ENCODE measurements around the gene ZNF697. TPM values are rescaled to one million over a fixed set of nuclear protein-coding genes. Genes with fewer than 3 reads are reported as not detected.
"Not testable (repeated sequence)": the region's sequence is repeated elsewhere in the genome, so short reads cannot be mapped to it uniquely, and the experiment has no call there.

Gene ZNF697
- total RNA-seq, 1 experiment from 2014 or later = 17.4 TPM

DNA sequence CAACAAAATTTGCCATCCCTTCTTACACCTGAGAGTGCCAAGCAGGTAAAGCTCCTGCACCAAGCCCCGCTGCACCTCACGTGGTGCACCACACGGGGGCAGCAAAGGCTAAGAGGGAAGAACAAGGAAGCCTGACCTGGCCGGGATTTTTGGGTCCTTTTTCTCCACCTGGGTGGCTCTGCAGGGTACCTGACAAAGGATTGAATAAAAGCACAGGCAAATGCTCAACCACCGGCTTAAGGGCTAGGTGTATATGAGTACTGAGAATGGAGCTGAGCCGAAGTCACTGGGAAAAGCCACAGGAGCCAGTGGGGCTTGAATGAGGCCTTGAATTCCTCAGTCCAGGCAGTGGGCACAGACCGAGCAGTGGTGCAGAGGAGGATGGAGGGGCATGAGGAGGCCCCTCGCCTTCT lies 36.4 kb downstream of the ZNF697 start:
- Histone ChIP-seq H3K18ac (ENCODE audit: insufficient read length, low read depth, low read length) (no peak overlapping the region), H3K4me1 (ENCODE audit: insufficient read depth, low read length) (no peaks in the 10 kb centered on the region), H3K9ac (ENCODE audit: extremely low read depth, insufficient read length, low read length) (no peak overlapping the region), H2BK5ac (ENCODE audit: insufficient read length, low read length) (no peak overlapping the region), H2BK120ac (ENCODE audit: low read depth, low read length, poor library complexity, severe bottlenecking) (no peak overlapping the region), H2AFZ (ENCODE audit: low read length) (no peak overlapping the region), H2BK20ac (ENCODE audit: low read depth, low read length, poor library complexity, severe bottlenecking) (no peak overlapping the region), H2BK12ac (ENCODE audit: insufficient read length, low read depth, low read length) (no peak overlapping the region), H3K4me2 (ENCODE audit: insufficient read depth, insufficient read length, low read length) (peak overlapping the region; percentile 20), H3K27me3 (ENCODE audit: insufficient read depth, low read length) (no peaks in the 10 kb centered on the region), H3K23ac (ENCODE audit: insufficient read length, low read depth, low read length) (no peak overlapping the region), H3K23me2 (ENCODE audit: insufficient read length, low read depth, low read length, poor library complexity, severe bottlenecking) (no peaks in the 10 kb centered on the region), H2BK15ac (ENCODE audit: low read depth, low read length) (no peak overlapping the region), H3K27ac (ENCODE audit: insufficient read length, low read depth, low read length) (no peak overlapping the region), H3K4ac (ENCODE audit: low read depth, low read length) (no peak overlapping the region), H3K9me3 (ENCODE audit: control insufficient read depth, low read depth, low read length) (no peaks in the 10 kb centered on the region), H4K20me1 (ENCODE audit: control insufficient read depth, insufficient read depth, insufficient read length) (no peaks in the 10 kb centered on the region), H3K56ac (ENCODE audit: insufficient read length, low read depth, low read length) (no peak overlapping the region), H2AK5ac (ENCODE audit: insufficient read length, low read length) (no peak overlapping the region), H3K79me1 (ENCODE audit: insufficient read depth, low read depth, low read length, poor library complexity, severe bottlenecking) (no peaks in the 10 kb centered on the region), H4K5ac (ENCODE audit: insufficient read length, low read depth, low read length) (no peak overlapping the region), H3K14ac (ENCODE audit: insufficient read depth, low read length) (no peak overlapping the region), H3T11ph (ENCODE audit: low read length) (no peak overlapping the region), H4K91ac (ENCODE audit: insufficient read length, low read depth, low read length) (no peak overlapping the region), H4K8ac (replicated peaks; ENCODE audit: insufficient read length, low read depth, low read length) (no peak overlapping the region), H3K79me2 (ENCODE audit: insufficient read depth, low read length) (no peaks in the 10 kb centered on the region)
- peak overlapping the region in 1 of 2 experiments; percentile 24; a peak in 2 of 5 replicates for H3K4me3 Mint-ChIP-seq
- DNase-seq = peak; percentile 92
- H3K27ac Mint-ChIP-seq = no peak overlapping the region; a peak in 2 of 7 replicates
- H3K27me3 Mint-ChIP-seq (ENCODE audit: low read depth) = peaks cover 6% of the 10 kb centered on the region; the same call in 1 of the 2 replicates
- TF ChIP-seq, protein P1, sequence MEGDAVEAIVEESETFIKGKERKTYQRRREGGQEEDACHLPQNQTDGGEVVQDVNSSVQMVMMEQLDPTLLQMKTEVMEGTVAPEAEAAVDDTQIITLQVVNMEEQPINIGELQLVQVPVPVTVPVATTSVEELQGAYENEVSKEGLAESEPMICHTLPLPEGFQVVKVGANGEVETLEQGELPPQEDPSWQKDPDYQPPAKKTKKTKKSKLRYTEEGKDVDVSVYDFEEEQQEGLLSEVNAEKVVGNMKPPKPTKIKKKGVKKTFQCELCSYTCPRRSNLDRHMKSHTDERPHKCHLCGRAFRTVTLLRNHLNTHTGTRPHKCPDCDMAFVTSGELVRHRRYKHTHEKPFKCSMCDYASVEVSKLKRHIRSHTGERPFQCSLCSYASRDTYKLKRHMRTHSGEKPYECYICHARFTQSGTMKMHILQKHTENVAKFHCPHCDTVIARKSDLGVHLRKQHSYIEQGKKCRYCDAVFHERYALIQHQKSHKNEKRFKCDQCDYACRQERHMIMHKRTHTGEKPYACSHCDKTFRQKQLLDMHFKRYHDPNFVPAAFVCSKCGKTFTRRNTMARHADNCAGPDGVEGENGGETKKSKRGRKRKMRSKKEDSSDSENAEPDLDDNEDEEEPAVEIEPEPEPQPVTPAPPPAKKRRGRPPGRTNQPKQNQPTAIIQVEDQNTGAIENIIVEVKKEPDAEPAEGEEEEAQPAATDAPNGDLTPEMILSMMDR (conservative IDR thresholded peaks at IDR 0.05) = peak; percentile 98
- no CpG with 5 or more reads among the region's 8 CpGs for WGBS (ENCODE audit: extremely low coverage, insufficient read length, low lambda C conversion rate)
- H3K4me1 Mint-ChIP-seq = peaks cover 10 to 14% of the 10 kb centered on the region in 2 experiments
- no peaks in the 10 kb centered on the region for H3K9me3 Mint-ChIP-seq
- H3K36me3 Mint-ChIP-seq (ENCODE audit: insufficient read depth in 1 of 3, low read depth in 3 of 3) = no peaks in the 10 kb centered on the region

DNA sequence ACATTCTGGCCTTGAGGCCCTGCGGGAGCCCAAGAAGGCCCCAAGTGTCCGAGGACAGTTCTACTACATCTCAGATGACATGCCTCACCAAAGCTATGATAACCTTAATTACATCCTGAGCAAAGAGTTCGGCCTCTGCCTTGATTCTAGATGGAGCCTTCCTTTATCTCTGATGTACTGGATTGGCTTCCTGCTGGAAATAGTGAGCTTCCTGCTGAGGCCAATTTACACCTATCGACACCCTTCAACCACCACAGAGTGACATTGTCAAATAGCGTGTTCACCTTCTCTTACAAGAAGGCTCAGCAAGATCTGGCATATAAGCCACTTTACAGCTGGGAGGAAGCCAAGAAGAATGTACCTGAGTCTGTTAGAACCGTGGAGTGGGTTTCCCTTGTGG lies 39.2 kb downstream of the ZNF697 start:
- H3K4ac ChIP-seq (ENCODE audit: low read depth, low read length); H3K23ac ChIP-seq (ENCODE audit: insufficient read length, low read depth, low read length); H3K9me3 Mint-ChIP-seq; H3K4me3 Mint-ChIP-seq; H3K27me3 ChIP-seq (ENCODE audit: insufficient read depth, low read length); H2BK5ac ChIP-seq (ENCODE audit: insufficient read length, low read length); H2AK5ac ChIP-seq (ENCODE audit: insufficient read length, low read length); H3K27me3 Mint-ChIP-seq (ENCODE audit: low read depth); H4K8ac ChIP-seq (replicated peaks; ENCODE audit: insufficient read length, low read depth, low read length); H4K5ac ChIP-seq (ENCODE audit: insufficient read length, low read depth, low read length); DNase-seq; H3K9ac ChIP-seq (ENCODE audit: extremely low read depth, insufficient read length, low read length); H2BK120ac ChIP-seq (ENCODE audit: low read depth, low read length, poor library complexity, severe bottlenecking); H2BK12ac ChIP-seq (ENCODE audit: insufficient read length, low read depth, low read length); H3K79me1 ChIP-seq (ENCODE audit: insufficient read depth, low read depth, low read length, poor library complexity, severe bottlenecking); H3K14ac ChIP-seq (ENCODE audit: insufficient read depth, low read length); H2AFZ ChIP-seq (ENCODE audit: low read length); H3K4me2 ChIP-seq (ENCODE audit: insufficient read depth, insufficient read length, low read length); H3K18ac ChIP-seq (ENCODE audit: insufficient read length, low read depth, low read length); H3K23me2 ChIP-seq (ENCODE audit: insufficient read length, low read depth, low read length, poor library complexity, severe bottlenecking); H4K91ac ChIP-seq (ENCODE audit: insufficient read length, low read depth, low read length); H3K56ac ChIP-seq (ENCODE audit: insufficient read length, low read depth, low read length); H2BK20ac ChIP-seq (ENCODE audit: low read depth, low read length, poor library complexity, severe bottlenecking); H3K36me3 Mint-ChIP-seq (ENCODE audit: insufficient read depth in 1 of 3, low read depth in 3 of 3); H3K79me2 ChIP-seq (ENCODE audit: insufficient read depth, low read length); H3K27ac ChIP-seq (ENCODE audit: insufficient read length, low read depth, low read length); H4K20me1 ChIP-seq (ENCODE audit: control insufficient read depth, insufficient read depth, insufficient read length); H2BK15ac ChIP-seq (ENCODE audit: low read depth, low read length); H3T11ph ChIP-seq (ENCODE audit: low read length); H3K4me1 ChIP-seq (ENCODE audit: insufficient read depth, low read length); H3K27ac Mint-ChIP-seq; H3K9me3 ChIP-seq (ENCODE audit: control insufficient read depth, low read depth, low read length): not testable (repeated sequence)
- H3K4me1 Mint-ChIP-seq = peaks cover 10 to 14% of the 10 kb centered on the region in 2 experiments
- WGBS (ENCODE audit: extremely low coverage, insufficient read length, low lambda C conversion rate) = no CpG with 5 or more reads among the region's 6 CpGs

Data from H9 (cell line).